ENCODE results near the gene NCOA7. TPM values are rescaled to one million over a fixed set of nuclear protein-coding genes. Genes with fewer than 3 reads are reported as not detected.

The NCOA7 gene
- total RNA-seq, 1 donor from 2014 or later, result 56.1 TPM

- Mint-ChIP-seq H3K9me3 (no peaks in the 10 kb centered on the region), H3K36me3 (ENCODE audit: low read depth) (peaks cover 14% of the 10 kb centered on the region), H3K27ac (no peak overlapping the region), H3K27me3 (ENCODE audit: insufficient read depth) (no peaks in the 10 kb centered on the region), H3K4me3 (no peak overlapping the region), H3K4me1 (ENCODE audit: low read depth) (peaks cover 49% of the 10 kb centered on the region)
- intact Hi-C loops (cut with micrococcal nuclease), result no loop called here
- DNase-seq (ENCODE audit: low spot score), result no peak
These were observed 37.1 kb downstream of the NCOA7 start for GRCh38 chr6:125827788-125828320.

GRCh38 chr6:125828476-125829039 lies 37.8 kb downstream of the NCOA7 start:
- no peaks in the 10 kb centered on the region for H3K9me3 Mint-ChIP-seq
- no peak overlapping the region for H3K4me3 Mint-ChIP-seq
- H3K4me1 Mint-ChIP-seq (ENCODE audit: low read depth), result peaks cover 56% of the 10 kb centered on the region
- intact Hi-C loops (cut with micrococcal nuclease), result loop anchor here (1.0 kb wide), 2 partner anchors 21 to 37 kb away; no protein-coding TSS in a partner anchor
- peaks cover 14% of the 10 kb centered on the region for H3K36me3 Mint-ChIP-seq (ENCODE audit: low read depth)
- H3K27ac Mint-ChIP-seq, result no peak overlapping the region
- no peak for DNase-seq (ENCODE audit: low spot score)
- no peaks in the 10 kb centered on the region for H3K27me3 Mint-ChIP-seq (ENCODE audit: insufficient read depth)

- Mint-ChIP-seq H3K4me3 (no peak overlapping the region), H3K9me3 (no peaks in the 10 kb centered on the region), H3K4me1 (ENCODE audit: low read depth) (peaks cover 62% of the 10 kb centered on the region), H3K27ac (peak overlapping the region; percentile 42), H3K36me3 (ENCODE audit: low read depth) (peaks cover 14% of the 10 kb centered on the region), H3K27me3 (ENCODE audit: insufficient read depth) (no peaks in the 10 kb centered on the region)
- DNase-seq (ENCODE audit: low spot score), result peak; percentile 19
- intact Hi-C loops (cut with micrococcal nuclease), result loop anchor here (1.0 kb wide), 2 partner anchors 22 to 38 kb away; no protein-coding TSS in a partner anchor
These were observed 38.7 kb downstream of the NCOA7 start for GRCh38 chr6:125829433-125829832.

GRCh38 chr6:125831659-125832058 lies 40.9 kb downstream of the NCOA7 start:
- intact Hi-C loops (cut with micrococcal nuclease), result no loop called here
- H3K27ac Mint-ChIP-seq, result peak overlapping the region; percentile 47
- H3K27me3 Mint-ChIP-seq (ENCODE audit: insufficient read depth), result no peaks in the 10 kb centered on the region
- peak overlapping the region; percentile 52 for H3K4me3 Mint-ChIP-seq
- H3K36me3 Mint-ChIP-seq (ENCODE audit: low read depth), result peaks cover 11% of the 10 kb centered on the region
- no peaks in the 10 kb centered on the region for H3K9me3 Mint-ChIP-seq
- no peak for DNase-seq (ENCODE audit: low spot score)
- peaks cover 69% of the 10 kb centered on the region for H3K4me1 Mint-ChIP-seq (ENCODE audit: low read depth)

- no peaks in the 10 kb centered on the region for H3K9me3 Mint-ChIP-seq
- H3K36me3 Mint-ChIP-seq (ENCODE audit: low read depth), result peaks cover 8% of the 10 kb centered on the region
- intact Hi-C loops (cut with micrococcal nuclease), result no loop called here
- DNase-seq (ENCODE audit: low spot score), result no peak
- no peak overlapping the region for H3K4me3 Mint-ChIP-seq
- H3K4me1 Mint-ChIP-seq (ENCODE audit: low read depth), result peaks cover 64% of the 10 kb centered on the region
- peak overlapping the region; percentile 32 for H3K27ac Mint-ChIP-seq
- no peaks in the 10 kb centered on the region for H3K27me3 Mint-ChIP-seq (ENCODE audit: insufficient read depth)
These were observed 41.8 kb downstream of the NCOA7 start for GRCh38 chr6:125832391-125833117.

- H3K36me3 Mint-ChIP-seq (ENCODE audit: low read depth), result peaks cover 3% of the 10 kb centered on the region
- DNase-seq (ENCODE audit: low spot score), result no peak
- no peaks in the 10 kb centered on the region for H3K27me3 Mint-ChIP-seq (ENCODE audit: insufficient read depth)
- intact Hi-C loops (cut with micrococcal nuclease), result no loop called here
- no peaks in the 10 kb centered on the region for H3K9me3 Mint-ChIP-seq
- peaks cover 59% of the 10 kb centered on the region for H3K4me1 Mint-ChIP-seq (ENCODE audit: low read depth)
- H3K27ac Mint-ChIP-seq, result no peak overlapping the region
- no peak overlapping the region for H3K4me3 Mint-ChIP-seq
These were observed 43.6 kb downstream of the NCOA7 start for GRCh38 chr6:125834348-125834747.

GRCh38 chr6:125835221-125835744 lies 44.5 kb downstream of the NCOA7 start:
- Mint-ChIP-seq H3K9me3 (no peaks in the 10 kb centered on the region), H3K27ac (no peak overlapping the region), H3K4me1 (ENCODE audit: low read depth) (peaks cover 50% of the 10 kb centered on the region), H3K4me3 (no peak overlapping the region), H3K36me3 (ENCODE audit: low read depth) (peaks cover 3% of the 10 kb centered on the region), H3K27me3 (ENCODE audit: insufficient read depth) (no peaks in the 10 kb centered on the region)
- DNase-seq (ENCODE audit: low spot score), result no peak
- intact Hi-C loops (cut with micrococcal nuclease), result no loop called here

- H3K27me3 Mint-ChIP-seq (ENCODE audit: insufficient read depth), result no peaks in the 10 kb centered on the region
- peaks cover 42% of the 10 kb centered on the region for H3K4me1 Mint-ChIP-seq (ENCODE audit: low read depth)
- DNase-seq (ENCODE audit: low spot score), result no peak
- H3K36me3 Mint-ChIP-seq (ENCODE audit: low read depth), result peaks cover 3% of the 10 kb centered on the region
- H3K27ac Mint-ChIP-seq, result no peak overlapping the region
- H3K4me3 Mint-ChIP-seq, result no peak overlapping the region
- intact Hi-C loops (cut with micrococcal nuclease), result no loop called here
- no peaks in the 10 kb centered on the region for H3K9me3 Mint-ChIP-seq
These were observed 45.7 kb downstream of the NCOA7 start for GRCh38 chr6:125836466-125836865.

- Mint-ChIP-seq H3K27ac (no peak overlapping the region), H3K27me3 (ENCODE audit: insufficient read depth) (no peaks in the 10 kb centered on the region), H3K4me1 (ENCODE audit: low read depth) (peaks cover 21% of the 10 kb centered on the region), H3K4me3 (no peak overlapping the region), H3K9me3 (no peaks in the 10 kb centered on the region), H3K36me3 (ENCODE audit: low read depth) (peaks cover 6% of the 10 kb centered on the region)
- intact Hi-C loops (cut with micrococcal nuclease), result no loop called here
- no peak for DNase-seq (ENCODE audit: low spot score)
These were observed 48.7 kb downstream of the NCOA7 start for GRCh38 chr6:125839471-125839870.

GRCh38 chr6:125839879-125840278 lies 49.1 kb downstream of the NCOA7 start:
- H3K9me3 Mint-ChIP-seq, result no peaks in the 10 kb centered on the region
- H3K4me3 Mint-ChIP-seq, result no peak overlapping the region
- DNase-seq (ENCODE audit: low spot score), result no peak
- no peak overlapping the region for H3K27ac Mint-ChIP-seq
- peaks cover 6% of the 10 kb centered on the region for H3K36me3 Mint-ChIP-seq (ENCODE audit: low read depth)
- H3K4me1 Mint-ChIP-seq (ENCODE audit: low read depth), result peaks cover 16% of the 10 kb centered on the region
- H3K27me3 Mint-ChIP-seq (ENCODE audit: insufficient read depth), result no peaks in the 10 kb centered on the region
- intact Hi-C loops (cut with micrococcal nuclease), result no loop called here

GRCh38 chr6:125841356-125842090 lies 50.8 kb downstream of the NCOA7 start:
- intact Hi-C loops (cut with micrococcal nuclease), result no loop called here
- no peaks in the 10 kb centered on the region for H3K9me3 Mint-ChIP-seq
- peaks cover 6% of the 10 kb centered on the region for H3K36me3 Mint-ChIP-seq (ENCODE audit: low read depth)
- peaks cover 14% of the 10 kb centered on the region for H3K4me1 Mint-ChIP-seq (ENCODE audit: low read depth)
- no peak overlapping the region for H3K27ac Mint-ChIP-seq
- no peak overlapping the region for H3K4me3 Mint-ChIP-seq
- no peaks in the 10 kb centered on the region for H3K27me3 Mint-ChIP-seq (ENCODE audit: insufficient read depth)
- no peak for DNase-seq (ENCODE audit: low spot score)

- no peaks in the 10 kb centered on the region for H3K27me3 Mint-ChIP-seq (ENCODE audit: insufficient read depth)
These were observed 51.4 kb downstream of the NCOA7 start for GRCh38 chr6:125842091-125842626.

More at GRCh38 chr6:125842091-125842626, 51.4 kb downstream of the NCOA7 start:
- DNase-seq (ENCODE audit: low spot score), result no peak
- H3K4me1 Mint-ChIP-seq (ENCODE audit: low read depth), result peaks cover 14% of the 10 kb centered on the region
- H3K36me3 Mint-ChIP-seq (ENCODE audit: low read depth), result peaks cover 6% of the 10 kb centered on the region
- no peaks in the 10 kb centered on the region for H3K9me3 Mint-ChIP-seq
- no peak overlapping the region for H3K4me3 Mint-ChIP-seq
- intact Hi-C loops (cut with micrococcal nuclease), result no loop called here
- H3K27ac Mint-ChIP-seq, result no peak overlapping the region
